H9 (cell line): ENCODE results near the gene NRGN. TPM values are rescaled to one million over a fixed set of nuclear protein-coding genes. Genes with fewer than 3 reads are reported as not detected.

Experiments
- DNase-seq: peaks from one replicate; pipeline ENCODE4 v3.0.0-alpha.2; 2017
- H2AFZ ChIP-seq: one replicate; pipeline ENCODE4 v1.6.1; 2013; ENCODE audit warnings: mild to moderate bottlenecking, low read length, control low read depth, moderate library complexity
- H2AK5ac ChIP-seq: 2 replicates; pipeline ENCODE4 v1.6.1; 2013; ENCODE audit warnings: low read length, control low read depth, mixed read lengths; ENCODE audit not compliant: insufficient read length
- H2BK120ac ChIP-seq: one replicate; pipeline ENCODE4 v1.6.1; 2013; ENCODE audit warnings: low read depth, mild to moderate bottlenecking, low read length, control low read depth, inconsistent platforms; ENCODE audit not compliant: poor library complexity, severe bottlenecking
- H2BK12ac ChIP-seq: 2 replicates; pipeline ENCODE4 v1.6.1; 2013; ENCODE audit warnings: low read length, control low read depth, mixed read lengths, low read depth; ENCODE audit not compliant: insufficient read length
- H2BK15ac ChIP-seq: 2 replicates; pipeline ENCODE4 v1.6.1; 2013; ENCODE audit warnings: low read depth, low read length, control low read depth
- H2BK20ac ChIP-seq: one replicate; pipeline ENCODE4 v1.6.1; 2013; ENCODE audit warnings: low read depth, mild to moderate bottlenecking, low read length, control low read depth, inconsistent platforms; ENCODE audit not compliant: poor library complexity, severe bottlenecking
- H2BK5ac ChIP-seq: 2 replicates; pipeline ENCODE4 v1.6.1; 2013; ENCODE audit warnings: low read length, control low read depth, mixed read lengths; ENCODE audit not compliant: insufficient read length
- H3K14ac ChIP-seq: 2 replicates; pipeline ENCODE4 v1.6.1; 2013; ENCODE audit warnings: low read length, control low read depth; ENCODE audit not compliant: insufficient read depth
- H3K18ac ChIP-seq: 2 replicates; pipeline ENCODE4 v1.6.1; 2013; ENCODE audit warnings: low read depth, mild to moderate bottlenecking, mixed read lengths, low read length, control low read depth; ENCODE audit not compliant: insufficient read length
- H3K23ac ChIP-seq: 2 replicates; pipeline ENCODE4 v1.6.1; 2013; ENCODE audit warnings: low read length, control low read depth, mixed read lengths, low read depth; ENCODE audit not compliant: insufficient read length
- H3K23me2 ChIP-seq: 2 replicates; pipeline ENCODE4 v1.6.1; 2013; ENCODE audit warnings: low read depth, mild to moderate bottlenecking, mixed read lengths, low read length, control low read depth; ENCODE audit not compliant: insufficient read length, poor library complexity, severe bottlenecking
- H3K27ac ChIP-seq: 2 replicates; pipeline ENCODE4 v1.5.1; 2013; ENCODE audit warnings: low read length, control low read depth, mixed read lengths, low read depth; ENCODE audit not compliant: insufficient read length
- H3K27me3 ChIP-seq: 2 replicates; pipeline ENCODE4 v1.6.1; 2013; ENCODE audit warnings: low read length, control low read depth, inconsistent platforms; ENCODE audit not compliant: insufficient read depth
- H3K4ac ChIP-seq: 2 replicates; pipeline ENCODE4 v1.6.1; 2013; ENCODE audit warnings: low read depth, mild to moderate bottlenecking, control low read depth, inconsistent platforms, low read length, moderate library complexity
- H3K4me1 ChIP-seq: 2 replicates; pipeline ENCODE4 v1.6.1; 2013; ENCODE audit warnings: low read length, control low read depth, inconsistent platforms; ENCODE audit not compliant: insufficient read depth
- H3K4me2 ChIP-seq: 2 replicates; pipeline ENCODE4 v1.6.1; 2013; ENCODE audit warnings: low read length, control low read depth, mixed read lengths; ENCODE audit not compliant: insufficient read length, insufficient read depth
- H3K56ac ChIP-seq: 2 replicates; pipeline ENCODE4 v1.6.1; 2013; ENCODE audit warnings: low read depth, mild to moderate bottlenecking, mixed read lengths, low read length, control low read depth; ENCODE audit not compliant: insufficient read length
- H3K79me1 ChIP-seq: 2 replicates; pipeline ENCODE4 v1.6.1; 2013; ENCODE audit warnings: low read depth, mild to moderate bottlenecking, moderate library complexity, low read length, control low read depth, inconsistent platforms; ENCODE audit not compliant: insufficient read depth, poor library complexity, severe bottlenecking
- H3K79me2 ChIP-seq: 2 replicates; pipeline ENCODE4 v1.6.1; 2013; ENCODE audit warnings: low read length, control low read depth, inconsistent platforms; ENCODE audit not compliant: insufficient read depth
- H3K9ac ChIP-seq: 2 replicates; pipeline ENCODE4 v1.6.1; 2013; ENCODE audit warnings: low read length, control low read depth, mixed read lengths; ENCODE audit not compliant: insufficient read length; ENCODE audit errors: extremely low read depth
- H3K9me3 ChIP-seq: one replicate; pipeline ENCODE4 v1.6.1; 2013; ENCODE audit warnings: low read depth, low read length, inconsistent platforms; ENCODE audit not compliant: control insufficient read depth
- H3T11ph ChIP-seq: one replicate; pipeline ENCODE4 v1.6.1; 2013; ENCODE audit warnings: mild to moderate bottlenecking, low read length, control low read depth, inconsistent platforms
- H4K20me1 ChIP-seq: one replicate; pipeline ENCODE4 v1.6.1; 2013; ENCODE audit not compliant: control insufficient read depth, insufficient read length, insufficient read depth
- H4K5ac ChIP-seq: 2 replicates; pipeline ENCODE4 v1.6.1; 2013; ENCODE audit warnings: low read depth, mild to moderate bottlenecking, mixed read lengths, low read length, control low read depth; ENCODE audit not compliant: insufficient read length
- H4K8ac ChIP-seq: replicated peaks from 2 replicates; pipeline ENCODE4 v1.6.1; 2013; ENCODE audit warnings: low read length, control low read depth, mixed read lengths, low read depth; ENCODE audit not compliant: insufficient read length
- H4K91ac ChIP-seq: 2 replicates; pipeline ENCODE4 v1.6.1; 2013; ENCODE audit warnings: low read depth, mild to moderate bottlenecking, moderate library complexity, mixed read lengths, low read length, control low read depth; ENCODE audit not compliant: insufficient read length
- H3K27ac Mint-ChIP-seq, 3 experiments: 2 replicates in 2 of 3; 3 replicates in 1 of 3; pipeline ENCODE4 v1.8.0; 2020 to 2021; ENCODE audit warnings: mixed read lengths in 3 of 3, mild to moderate bottlenecking in 1 of 3, moderate library complexity in 1 of 3
- H3K27me3 Mint-ChIP-seq: 2 replicates; pipeline ENCODE4 v1.8.0; 2021; ENCODE audit warnings: low read depth, mild to moderate bottlenecking, moderate library complexity, mixed read lengths
- H3K36me3 Mint-ChIP-seq, 3 experiments: 2 replicates in 2 of 3; 3 replicates in 1 of 3; pipeline ENCODE4 v1.8.0; 2020 to 2021; ENCODE audit warnings: low read depth in 3 of 3, mixed read lengths in 3 of 3; ENCODE audit not compliant: insufficient read depth in 1 of 3
- H3K4me1 Mint-ChIP-seq, 2 experiments: 2 replicates each; pipeline ENCODE4 v1.8.0; 2020; ENCODE audit warnings: mixed read lengths in 2 of 2
- H3K4me3 Mint-ChIP-seq, 2 experiments: 2 replicates in 1 of 2; 3 replicates in 1 of 2; pipeline ENCODE4 v1.8.0; 2020 to 2021; ENCODE audit warnings: mild to moderate bottlenecking in 2 of 2, mixed read lengths in 2 of 2, moderate library complexity in 1 of 2
- H3K9me3 Mint-ChIP-seq, 2 experiments: 2 replicates in 1 of 2; 3 replicates in 1 of 2; pipeline ENCODE4 v1.8.0; 2020; ENCODE audit warnings: mild to moderate bottlenecking in 2 of 2, mixed read lengths in 2 of 2, moderate library complexity in 1 of 2
- WGBS: extraction: QIAGEN DNeasy Blood & Tissue Kit; methylation state at CpG from one replicate; pipeline ENCODE4 v1.1.7; 2013; ENCODE audit warnings: missing lambda C conversion rate, low lambda C conversion rate, mixed read lengths; ENCODE audit not compliant: insufficient read length; ENCODE audit errors: extremely low coverage; 5-methylcytosine and 5-hydroxymethylcytosine counted together
- total RNA-seq: library from RNA; stranded (reverse); gene quantifications from 2 replicates; pipeline ENCODE4 v1.2.1, GENCODE V29; 2021
- TF ChIP-seq, protein P1 (sequence below): fragments of 200-600 bp; sonication (generic); conservative IDR thresholded peaks from 3 replicates; pipeline ENCODE4 v1.8.0; 2021; ENCODE audit warnings: antibody characterized with exemption, mild to moderate bottlenecking

NRGN gene
- total RNA-seq, 1 experiment from 2014 or later: 6.4 TPM

DNA sequence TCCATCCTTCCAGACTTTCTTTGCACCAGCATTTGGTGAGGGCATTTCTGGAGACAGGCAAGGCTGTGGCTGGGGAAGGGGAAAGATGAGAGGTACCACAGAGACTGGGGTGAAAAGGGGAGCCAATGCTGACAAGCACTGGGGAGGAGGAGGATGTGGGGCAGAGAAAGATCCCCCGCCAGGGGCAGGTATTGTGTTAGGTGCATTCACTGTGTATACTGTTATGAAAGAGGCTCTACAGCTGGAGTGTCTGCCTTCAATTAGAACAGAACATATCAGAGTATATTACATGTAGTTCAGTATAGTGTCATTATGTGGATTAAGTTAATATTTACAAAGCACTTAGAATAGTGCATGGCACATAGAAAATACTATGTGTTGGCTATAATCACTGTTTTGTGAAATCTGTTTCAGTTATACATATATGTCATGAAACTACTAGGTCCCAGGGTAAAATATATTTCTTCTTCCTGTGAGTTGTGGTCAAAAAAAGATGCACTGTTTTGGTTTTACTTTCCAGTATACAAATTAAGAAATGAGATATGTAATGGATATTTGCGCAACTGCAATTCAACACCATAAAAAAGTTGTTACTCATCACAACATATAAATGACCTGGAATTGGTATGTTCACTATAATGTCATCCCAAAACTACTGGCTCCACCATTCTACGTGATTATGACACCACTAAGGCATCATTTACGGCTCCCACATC is 52.0 kb downstream of the NRGN start:
- no peaks in the 10 kb centered on the region for H3K9me3 ChIP-seq
- peaks cover 40% of the 10 kb centered on the region; the same call in 1 of the 2 replicates for H3K79me2 ChIP-seq
- no peak overlapping the region for H3K56ac ChIP-seq
- TF ChIP-seq, protein P1, sequence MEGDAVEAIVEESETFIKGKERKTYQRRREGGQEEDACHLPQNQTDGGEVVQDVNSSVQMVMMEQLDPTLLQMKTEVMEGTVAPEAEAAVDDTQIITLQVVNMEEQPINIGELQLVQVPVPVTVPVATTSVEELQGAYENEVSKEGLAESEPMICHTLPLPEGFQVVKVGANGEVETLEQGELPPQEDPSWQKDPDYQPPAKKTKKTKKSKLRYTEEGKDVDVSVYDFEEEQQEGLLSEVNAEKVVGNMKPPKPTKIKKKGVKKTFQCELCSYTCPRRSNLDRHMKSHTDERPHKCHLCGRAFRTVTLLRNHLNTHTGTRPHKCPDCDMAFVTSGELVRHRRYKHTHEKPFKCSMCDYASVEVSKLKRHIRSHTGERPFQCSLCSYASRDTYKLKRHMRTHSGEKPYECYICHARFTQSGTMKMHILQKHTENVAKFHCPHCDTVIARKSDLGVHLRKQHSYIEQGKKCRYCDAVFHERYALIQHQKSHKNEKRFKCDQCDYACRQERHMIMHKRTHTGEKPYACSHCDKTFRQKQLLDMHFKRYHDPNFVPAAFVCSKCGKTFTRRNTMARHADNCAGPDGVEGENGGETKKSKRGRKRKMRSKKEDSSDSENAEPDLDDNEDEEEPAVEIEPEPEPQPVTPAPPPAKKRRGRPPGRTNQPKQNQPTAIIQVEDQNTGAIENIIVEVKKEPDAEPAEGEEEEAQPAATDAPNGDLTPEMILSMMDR: no peak
- H3T11ph ChIP-seq: no peak overlapping the region
- H2BK12ac ChIP-seq: no peak overlapping the region
- no peak overlapping the region; the same call in 1 of the 2 replicates for H3K14ac ChIP-seq
- no peak overlapping the region for H3K9ac ChIP-seq
- H3K18ac ChIP-seq: no peak overlapping the region
- H4K91ac ChIP-seq: no peak overlapping the region
- H4K20me1 ChIP-seq: no peaks in the 10 kb centered on the region
- no peak overlapping the region for H2AK5ac ChIP-seq
- H3K27ac ChIP-seq: no peak overlapping the region
- 0 out of 7 replicates have a peak overlapping the region, but pooled peaks of 1 of the 3 experiments have one; percentile 9 for H3K27ac Mint-ChIP-seq
- H4K8ac ChIP-seq: no peak overlapping the region
- WGBS: no CpG with 5 or more reads among the region's 4 CpGs
- H2BK15ac ChIP-seq: no peak overlapping the region
- no peaks in the 10 kb centered on the region for H3K9me3 Mint-ChIP-seq
- H2BK20ac ChIP-seq: no peak overlapping the region
- no peak overlapping the region for H3K4me3 Mint-ChIP-seq
- no peak for DNase-seq
- H3K36me3 Mint-ChIP-seq: no peaks in the 10 kb centered on the region
- H3K23ac ChIP-seq: no peak overlapping the region
- H3K79me1 ChIP-seq: peaks cover 2% of the 10 kb centered on the region
- H3K4me2 ChIP-seq: peak overlapping the region; percentile 69
- H2BK120ac ChIP-seq: no peak overlapping the region
- H3K23me2 ChIP-seq: no peaks in the 10 kb centered on the region
- no peak overlapping the region for H4K5ac ChIP-seq
- peaks cover 46 to 48% of the 10 kb centered on the region in 2 experiments for H3K4me1 Mint-ChIP-seq
- no peaks in the 10 kb centered on the region for H3K27me3 ChIP-seq
- H3K4me1 ChIP-seq: peaks cover 8% of the 10 kb centered on the region; the same call in 1 of the 2 replicates
- H3K4ac ChIP-seq: no peak overlapping the region
- no peak overlapping the region for H2BK5ac ChIP-seq
- no peak overlapping the region for H2AFZ ChIP-seq
- no peaks in the 10 kb centered on the region for H3K27me3 Mint-ChIP-seq
